Nephron progenitor cell (in vitro differentiated cells): ENCODE data around the gene FBXL13.
"Not testable (repeated sequence)": the region's sequence is repeated elsewhere in the genome, so short reads cannot be mapped to it uniquely, and the experiment has no call there.

ENCODE experiments used
- DNase-seq: peaks from one replicate; pipeline ENCODE4 v3.0.0; 2021
- H3K27ac Mint-ChIP-seq: 2 replicates; pipeline ENCODE4 v1.8.0; 2021; ENCODE audit warnings: mild to moderate bottlenecking, moderate library complexity, mixed read lengths
- H3K27me3 Mint-ChIP-seq: 2 replicates; pipeline ENCODE4 v1.8.0; 2021; ENCODE audit warnings: mild to moderate bottlenecking, low read depth, mixed read lengths; ENCODE audit not compliant: poor library complexity
- H3K36me3 Mint-ChIP-seq: 2 replicates; pipeline ENCODE4 v1.8.0; 2021; ENCODE audit warnings: low read depth, mixed read lengths
- H3K4me1 Mint-ChIP-seq: 2 replicates; pipeline ENCODE4 v1.8.0; 2021; ENCODE audit warnings: mixed read lengths
- H3K4me3 Mint-ChIP-seq: 2 replicates; pipeline ENCODE4 v1.8.0; 2021; ENCODE audit warnings: mild to moderate bottlenecking, moderate library complexity, mixed read lengths
- H3K9me3 Mint-ChIP-seq: 2 replicates; pipeline ENCODE4 v1.8.0; 2021; ENCODE audit warnings: mild to moderate bottlenecking, moderate library complexity, mixed read lengths
- TF ChIP-seq, protein P1 (sequence below): fragments of 200-600 bp; sonication (generic); IDR thresholded peaks from 2 replicates; pipeline ENCODE4 v1.5.0; 2021; ENCODE audit warnings: antibody characterized with exemption

The FBXL13 gene

DNA sequence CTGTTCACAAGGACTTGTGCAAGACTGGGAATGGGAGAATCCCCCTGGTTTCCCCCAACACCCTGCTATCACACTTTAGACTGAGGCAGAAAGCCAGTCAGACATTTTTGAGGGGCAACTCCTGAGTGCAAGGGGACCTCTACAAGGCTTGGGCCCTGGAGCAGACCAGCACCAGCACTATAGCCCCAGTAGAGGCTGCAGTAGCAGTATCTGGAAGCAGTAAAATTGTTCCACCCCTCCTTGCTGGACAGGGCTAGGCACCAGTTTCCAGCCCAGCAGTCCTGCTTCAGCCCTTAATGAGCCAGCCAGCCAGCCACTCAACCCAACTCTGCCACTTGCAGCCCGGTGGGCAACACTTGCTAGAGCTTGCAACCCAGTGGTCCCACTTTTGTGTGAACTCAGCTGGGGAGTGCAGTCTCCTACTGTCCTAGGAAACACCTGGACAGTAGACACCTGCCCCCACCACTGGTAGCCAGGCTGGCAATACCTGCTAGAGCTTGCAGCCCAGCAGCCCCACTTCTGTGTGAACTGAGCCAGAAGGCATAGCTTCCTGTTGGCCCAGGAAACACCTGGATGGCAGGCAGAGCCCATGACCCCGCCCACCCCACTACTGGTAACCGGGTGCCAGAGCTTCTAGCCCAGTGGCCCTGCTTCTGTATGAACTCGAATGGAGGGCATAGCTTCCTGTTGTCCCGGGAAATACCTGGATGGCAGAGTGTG lies 65.0 kb downstream of the FBXL13 start:
- TF ChIP-seq, protein P1, sequence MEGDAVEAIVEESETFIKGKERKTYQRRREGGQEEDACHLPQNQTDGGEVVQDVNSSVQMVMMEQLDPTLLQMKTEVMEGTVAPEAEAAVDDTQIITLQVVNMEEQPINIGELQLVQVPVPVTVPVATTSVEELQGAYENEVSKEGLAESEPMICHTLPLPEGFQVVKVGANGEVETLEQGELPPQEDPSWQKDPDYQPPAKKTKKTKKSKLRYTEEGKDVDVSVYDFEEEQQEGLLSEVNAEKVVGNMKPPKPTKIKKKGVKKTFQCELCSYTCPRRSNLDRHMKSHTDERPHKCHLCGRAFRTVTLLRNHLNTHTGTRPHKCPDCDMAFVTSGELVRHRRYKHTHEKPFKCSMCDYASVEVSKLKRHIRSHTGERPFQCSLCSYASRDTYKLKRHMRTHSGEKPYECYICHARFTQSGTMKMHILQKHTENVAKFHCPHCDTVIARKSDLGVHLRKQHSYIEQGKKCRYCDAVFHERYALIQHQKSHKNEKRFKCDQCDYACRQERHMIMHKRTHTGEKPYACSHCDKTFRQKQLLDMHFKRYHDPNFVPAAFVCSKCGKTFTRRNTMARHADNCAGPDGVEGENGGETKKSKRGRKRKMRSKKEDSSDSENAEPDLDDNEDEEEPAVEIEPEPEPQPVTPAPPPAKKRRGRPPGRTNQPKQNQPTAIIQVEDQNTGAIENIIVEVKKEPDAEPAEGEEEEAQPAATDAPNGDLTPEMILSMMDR, result no peak
- H3K9me3 Mint-ChIP-seq, result peaks cover 32% of the 10 kb centered on the region
- DNase-seq, result no peak
- H3K4me1 Mint-ChIP-seq, result no peaks in the 10 kb centered on the region
- no peak overlapping the region for H3K4me3 Mint-ChIP-seq
- no peaks in the 10 kb centered on the region for H3K27me3 Mint-ChIP-seq
- peaks cover 48% of the 10 kb centered on the region for H3K36me3 Mint-ChIP-seq
- no peak overlapping the region for H3K27ac Mint-ChIP-seq

DNA sequence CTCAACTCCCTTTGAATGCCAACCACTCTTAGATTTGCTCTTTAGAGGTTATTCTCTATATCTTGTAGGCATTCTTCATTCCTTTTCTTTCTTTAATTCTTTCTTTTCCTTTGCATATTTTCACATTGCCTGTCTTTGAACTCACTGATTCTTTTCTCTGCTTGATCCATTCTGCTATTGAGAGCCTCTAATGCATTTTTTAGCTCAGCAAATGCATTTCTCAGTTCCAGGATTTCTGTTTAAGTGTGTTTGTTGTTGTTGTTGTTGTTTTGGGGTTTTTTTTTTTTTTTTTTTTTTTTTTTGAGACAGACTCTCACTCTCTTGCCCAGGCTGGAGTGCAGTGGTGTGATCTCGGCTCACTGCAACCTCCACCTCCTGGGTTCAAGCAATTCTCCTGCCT lies 71.6 kb downstream of the FBXL13 start:
- TF ChIP-seq, protein P1, result no peak
- no peak overlapping the region for H3K27ac Mint-ChIP-seq
- no peaks in the 10 kb centered on the region for H3K27me3 Mint-ChIP-seq
- peaks cover 62% of the 10 kb centered on the region for H3K9me3 Mint-ChIP-seq
- H3K4me1 Mint-ChIP-seq, result no peaks in the 10 kb centered on the region
- H3K4me3 Mint-ChIP-seq, result no peak overlapping the region
- DNase-seq, result no peak
- peaks cover 67% of the 10 kb centered on the region for H3K36me3 Mint-ChIP-seq

DNA sequence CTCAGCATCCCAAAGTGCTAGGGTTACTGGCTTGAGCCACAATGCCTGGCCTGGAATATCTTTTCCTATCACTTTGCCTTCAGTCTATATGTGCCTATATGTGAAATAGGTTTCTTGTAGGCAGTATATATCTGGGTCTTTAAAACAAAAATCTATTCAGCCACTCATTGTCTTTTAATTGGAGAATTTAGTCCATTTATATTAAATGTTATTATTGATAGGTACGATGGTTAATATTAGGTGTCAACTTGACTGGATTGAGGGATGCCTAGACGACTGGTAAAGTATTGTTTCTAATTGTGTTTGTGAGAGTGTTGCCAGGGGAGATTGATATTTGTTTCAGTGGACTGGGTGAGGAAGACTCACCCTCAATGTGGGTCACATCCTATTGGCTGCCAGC lies 73.4 kb downstream of the FBXL13 start:
- H3K27ac Mint-ChIP-seq, result no peak overlapping the region

DNA sequence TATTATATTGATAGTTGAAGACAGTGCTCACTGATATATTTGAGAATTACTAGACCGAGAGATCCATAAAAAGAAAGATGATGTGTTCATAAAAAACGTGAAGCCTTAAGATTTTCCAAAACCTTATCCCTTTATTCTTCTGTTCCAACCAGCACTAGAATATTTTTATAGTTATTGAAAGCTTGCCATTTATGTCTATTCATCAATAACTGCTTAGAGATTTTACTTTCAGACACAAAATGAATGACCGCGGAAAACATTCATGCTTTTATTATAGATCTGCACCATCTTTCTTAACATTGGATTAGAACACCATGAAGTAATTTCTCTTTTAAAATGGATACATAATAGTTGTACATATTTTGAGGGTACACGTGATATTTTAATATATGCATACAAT lies 77.6 kb downstream of the FBXL13 start:
- peaks cover 11% of the 10 kb centered on the region for H3K4me1 Mint-ChIP-seq
- H3K27me3 Mint-ChIP-seq, result no peaks in the 10 kb centered on the region
- peaks cover 28% of the 10 kb centered on the region for H3K36me3 Mint-ChIP-seq
- no peak overlapping the region for H3K4me3 Mint-ChIP-seq
- H3K9me3 Mint-ChIP-seq, result peaks cover 28% of the 10 kb centered on the region
- H3K27ac Mint-ChIP-seq, result no peak overlapping the region
- TF ChIP-seq, protein P1, result no peak
- DNase-seq, result no peak

More for the DNA sequence above, 73.4 kb downstream of the FBXL13 start:
- Mint-ChIP-seq H3K4me1 (no peaks in the 10 kb centered on the region), H3K9me3 (peaks cover 59% of the 10 kb centered on the region), H3K27me3 (no peaks in the 10 kb centered on the region), H3K36me3 (peaks cover 66% of the 10 kb centered on the region), H3K4me3 (no peak overlapping the region)
- TF ChIP-seq, protein P1, result no peak
- DNase-seq, result no peak

DNA sequence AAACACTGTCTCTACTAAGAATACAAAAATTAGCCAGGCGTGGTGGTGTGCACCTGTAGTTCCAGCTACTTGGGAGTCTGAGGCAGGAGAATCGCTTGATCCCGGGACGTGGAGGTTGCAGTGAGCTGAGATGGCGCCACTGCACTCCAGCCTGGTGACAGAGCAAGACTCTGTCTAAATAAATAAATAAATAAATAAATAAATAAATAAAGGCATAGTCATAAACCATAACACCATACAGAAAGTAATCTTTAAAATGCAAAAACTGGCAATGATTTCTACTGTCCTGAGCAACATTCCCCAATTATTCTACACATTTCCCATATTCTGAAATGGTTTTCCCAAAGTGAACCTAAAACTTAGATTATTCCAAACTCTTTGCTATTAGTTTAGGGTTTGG lies 79.0 kb downstream of the FBXL13 start:
- H3K27me3 Mint-ChIP-seq, H3K4me3 Mint-ChIP-seq, DNase-seq, H3K27ac Mint-ChIP-seq: not testable (repeated sequence)
- peaks cover 11% of the 10 kb centered on the region for H3K4me1 Mint-ChIP-seq
- H3K36me3 Mint-ChIP-seq, result peaks cover 16% of the 10 kb centered on the region
- peaks cover 17% of the 10 kb centered on the region for H3K9me3 Mint-ChIP-seq

DNA sequence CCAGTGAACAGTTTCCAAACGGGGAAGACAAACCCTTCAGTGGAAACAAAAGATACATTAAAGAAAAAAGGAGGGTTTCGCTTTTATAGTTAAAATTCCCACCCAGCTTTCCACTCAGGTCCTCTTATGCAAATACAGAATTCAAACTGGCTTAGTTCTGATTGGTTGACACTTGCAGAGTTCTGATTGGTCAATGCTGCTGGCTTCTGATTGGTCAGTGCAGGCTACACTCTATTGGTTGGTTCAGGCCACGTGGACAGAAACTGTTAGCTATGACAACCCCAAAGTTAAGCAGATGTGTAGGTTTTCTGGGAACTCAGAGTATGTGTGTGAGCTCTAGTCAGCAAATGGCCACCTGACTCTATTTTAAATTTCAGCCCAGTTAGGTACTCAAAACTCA lies 80.0 kb downstream of the FBXL13 start:
- Mint-ChIP-seq H3K27ac (no peak overlapping the region), H3K27me3 (no peaks in the 10 kb centered on the region), H3K36me3 (peaks cover 10% of the 10 kb centered on the region), H3K4me3 (no peak overlapping the region), H3K4me1 (peaks cover 11% of the 10 kb centered on the region), H3K9me3 (peaks cover 11% of the 10 kb centered on the region)
- TF ChIP-seq, protein P1, result no peak
- DNase-seq, result no peak
